Tibial nerve (tissue), 4 donors: ENCODE results near the gene ANKHD1. TPM values are rescaled to one million over a fixed set of nuclear protein-coding genes. Genes with fewer than 3 reads are reported as not detected.
A peak's percentile ranks its signal among the peaks of the same experiment; 100 is the strongest.

ENCODE experiments used
- DNase-seq, 2 donors: peaks; one replicate each; pipeline ENCODE4 v3.0.0-alpha.2; 2019; ENCODE audit warnings: low spot score in 2 of 2
- H3K27ac ChIP-seq, 4 donors: fragments of 200-600 bp; sonication (generic) in 3 of 4; one replicate each; pipeline ENCODE4 v1.5.1; 2017 to 2019; ENCODE audit warnings: mild to moderate bottlenecking in 1 of 4
- H3K27me3 ChIP-seq, 2 donors: fragments of 200-600 bp; sonication (generic) in 1 of 2; one replicate each; pipeline versions ENCODE4 v1.5.1 to v1.6.0; 2017 to 2019
- H3K36me3 ChIP-seq, 3 donors: fragments of 200-600 bp; sonication (generic); one replicate each; pipeline ENCODE4 v1.5.1; 2018 to 2019
- H3K4me1 ChIP-seq, 4 donors: fragments of 200-600 bp; sonication (generic) in 3 of 4; one replicate each; pipeline ENCODE4 v1.5.1; 2017 to 2019
- H3K4me3 ChIP-seq, 4 donors: fragments of 200-600 bp; sonication (generic) in 3 of 4; one replicate each; pipeline ENCODE4 v1.5.1; 2017 to 2019; ENCODE audit warnings: mild to moderate bottlenecking in 1 of 4, moderate library complexity in 1 of 4
- H3K9me3 ChIP-seq, 4 donors: fragments of 200-600 bp; sonication (generic) in 3 of 4; one replicate each; pipeline ENCODE4 v1.5.1; 2017 to 2019
- CTCF ChIP-seq, 5 experiments: fragments of 200-600 bp in 3 of 5; fragments of 450-650 bp in 2 of 5; sonication (generic) in 3 of 5; IDR thresholded peaks; one replicate each; pipeline ENCODE4 v1.5.1; 2016 to 2019; ENCODE audit warnings: antibody characterized with exemption in 5 of 5, mild to moderate bottlenecking in 3 of 5, moderate library complexity in 2 of 5
- EP300 ChIP-seq, 2 donors: sonication (generic); formaldehyde crosslinking; IDR thresholded peaks; one replicate each; pipeline ENCODE4 v1.6.1; 2017; ENCODE audit warnings: antibody characterized with exemption in 2 of 2, mild to moderate bottlenecking in 1 of 2
- POLR2A ChIP-seq, 2 donors: fragments of 450-650 bp; IDR thresholded peaks; one replicate each; pipeline ENCODE4 v1.6.1; 2017; ENCODE audit warnings: antibody characterized with exemption in 2 of 2, mild to moderate bottlenecking in 2 of 2, moderate library complexity in 2 of 2
- WGBS, 2 donors: methylation state at CpG; one replicate each; pipeline ENCODE4 v1.1.5; 2018; 5-methylcytosine and 5-hydroxymethylcytosine counted together
- total RNA-seq, 4 donors: library from RNA; depleted of rRNA; stranded (reverse); fragments of >200 nt; gene quantifications; one replicate each; pipeline ENCODE4 v1.1.0, GENCODE V29; 2016

ANKHD1 gene
- total RNA-seq, 4 donors from 2014 or later: 119 to 212 (median 162) TPM

GRCh38 chr5:140466981-140467742 lies 65.5 kb downstream of the ANKHD1 start:
- DNase-seq: no peak
- no peak overlapping the region for H3K27ac ChIP-seq
- peaks cover 0 to 48% (median 0%) of the 10 kb centered on the region in 3 donors for H3K36me3 ChIP-seq
- 90 to 96% methylated on average over 1 of the region's 1 CpG for WGBS, 2 donors
- peaks cover 0 to 12% (median 0%) of the 10 kb centered on the region in 4 donors for H3K4me1 ChIP-seq
- no peak overlapping the region for H3K4me3 ChIP-seq
- H3K9me3 ChIP-seq: no peaks in the 10 kb centered on the region
- H3K27me3 ChIP-seq: no peaks in the 10 kb centered on the region
- TF ChIP-seq CTCF (IDR thresholded peaks at IDR 0.05): no peak
- TF ChIP-seq POLR2A (IDR thresholded peaks at IDR 0.05): no peak
- TF ChIP-seq EP300 (IDR thresholded peaks at IDR 0.05): no peak

DNA sequence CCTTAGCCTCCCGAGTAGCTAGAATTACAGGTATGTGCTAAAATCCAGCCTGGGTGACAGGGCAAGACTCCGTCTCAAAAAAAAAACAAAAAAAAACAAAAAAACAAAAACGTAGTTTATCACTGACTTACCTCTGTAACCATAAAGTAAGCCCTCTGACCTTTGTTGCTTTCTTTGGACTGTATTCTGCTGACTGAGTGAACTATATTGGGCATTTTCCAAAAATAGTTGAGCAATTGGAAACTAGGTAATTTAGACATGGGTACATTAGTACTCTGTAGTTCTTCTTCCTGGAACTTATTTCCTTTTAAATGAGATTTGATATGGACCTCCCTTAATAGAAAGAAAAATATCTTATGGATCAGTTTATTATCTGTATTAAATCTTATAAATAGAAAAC lies 66.6 kb downstream of the ANKHD1 start:
- peaks cover 0 to 52% (median 0%) of the 10 kb centered on the region in 3 donors for H3K36me3 ChIP-seq
- 58 to 69% methylated on average over 3 of the region's 3 CpGs for WGBS, 2 donors
- TF ChIP-seq POLR2A (IDR thresholded peaks at IDR 0.05) (no peak), EP300 (IDR thresholded peaks at IDR 0.05) (peak in 1 of 2 donors; percentile 23)
- no peaks in the 10 kb centered on the region for H3K9me3 ChIP-seq
- no peak for DNase-seq
- H3K4me1 ChIP-seq: peaks cover 0 to 12% (median 0%) of the 10 kb centered on the region in 4 donors
- no peak overlapping the region for H3K4me3 ChIP-seq
- no peaks in the 10 kb centered on the region for H3K27me3 ChIP-seq
- no peak overlapping the region for H3K27ac ChIP-seq

- H3K27ac ChIP-seq: no peak overlapping the region
- peaks cover 0 to 49% (median 0%) of the 10 kb centered on the region in 3 donors for H3K36me3 ChIP-seq
- H3K27me3 ChIP-seq: no peaks in the 10 kb centered on the region
- H3K9me3 ChIP-seq: no peaks in the 10 kb centered on the region
- no peak for DNase-seq
- no peak for TF ChIP-seq POLR2A (IDR thresholded peaks at IDR 0.05)
- TF ChIP-seq CTCF (IDR thresholded peaks at IDR 0.05): no peak
- TF ChIP-seq EP300 (IDR thresholded peaks at IDR 0.05): no peak
- no peak overlapping the region for H3K4me3 ChIP-seq
- peaks cover 0 to 12% (median 0%) of the 10 kb centered on the region in 4 donors for H3K4me1 ChIP-seq
- WGBS, 2 donors: 87 to 88% methylated on average over 6 of the region's 6 CpGs
Observed at GRCh38 chr5:140469259-140469658, 67.6 kb downstream of the ANKHD1 start.

DNA sequence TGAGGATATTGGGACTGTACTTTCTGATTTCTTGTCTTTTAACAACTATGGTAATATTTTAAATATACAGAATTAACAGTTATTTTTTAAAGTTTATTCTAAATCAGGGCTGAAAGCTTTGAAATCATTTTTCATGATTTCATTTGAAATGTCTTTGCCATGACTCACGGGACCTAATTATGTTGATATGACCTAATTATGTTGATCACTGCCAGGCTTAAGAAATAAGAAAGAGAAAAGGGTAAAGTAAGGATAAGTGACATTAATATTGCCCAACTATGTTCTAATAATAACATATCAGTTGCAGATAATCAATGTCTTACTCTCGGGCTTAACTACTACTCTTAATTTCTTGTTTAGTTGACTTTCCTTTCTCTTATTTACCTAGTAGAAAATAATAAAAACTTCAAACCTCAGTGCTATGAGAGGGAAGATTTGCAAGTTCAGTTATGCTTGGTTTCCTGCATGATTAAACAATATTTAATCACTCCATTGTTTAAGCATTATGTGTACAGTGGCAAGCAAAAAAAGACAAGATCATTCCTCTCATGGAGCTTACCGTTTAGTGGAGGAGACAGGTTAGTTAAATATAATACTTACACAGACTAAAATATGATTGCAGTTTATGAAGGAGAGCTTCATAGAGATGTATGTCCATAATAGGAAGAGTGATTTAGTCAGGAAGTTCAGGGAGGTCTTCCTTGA lies 78.8 kb downstream of the ANKHD1 start:
- DNase-seq: no peak
- no peak overlapping the region for H3K27ac ChIP-seq
- peaks cover 0 to 29% (median 1%) of the 10 kb centered on the region in 3 donors for H3K36me3 ChIP-seq
- no peak overlapping the region for H3K4me3 ChIP-seq
- 69 to 74% methylated on average over 3 of the region's 3 CpGs for WGBS, 2 donors
- peaks cover 0 to 14% (median 0%) of the 10 kb centered on the region in 4 donors for H3K4me1 ChIP-seq
- H3K9me3 ChIP-seq: no peaks in the 10 kb centered on the region
- TF ChIP-seq POLR2A (IDR thresholded peaks at IDR 0.05) (no peak), EP300 (IDR thresholded peaks at IDR 0.05) (no peak), CTCF (IDR thresholded peaks at IDR 0.05) (no peak)
- H3K27me3 ChIP-seq: no peaks in the 10 kb centered on the region

- peaks cover 0 to 42% (median 8%) of the 10 kb centered on the region in 3 donors for H3K36me3 ChIP-seq
- no peak overlapping the region for H3K4me3 ChIP-seq
- TF ChIP-seq EP300 (IDR thresholded peaks at IDR 0.05): no peak
- no peak for TF ChIP-seq POLR2A (IDR thresholded peaks at IDR 0.05)
- no peak for TF ChIP-seq CTCF (IDR thresholded peaks at IDR 0.05)
- no peaks in the 10 kb centered on the region for H3K9me3 ChIP-seq
- 34 to 47% methylated on average over 2 of the region's 2 CpGs for WGBS, 2 donors
- H3K27ac ChIP-seq: no peak overlapping the region
- no peak for DNase-seq
- H3K4me1 ChIP-seq: peaks cover 0 to 14% (median 0%) of the 10 kb centered on the region in 4 donors
- no peaks in the 10 kb centered on the region for H3K27me3 ChIP-seq
Observed at GRCh38 chr5:140481758-140482157, 80.1 kb downstream of the ANKHD1 start.
